Renal pelvis (tissue), 4 donors: ENCODE measurements around the gene CFAP97. TPM values are rescaled to one million over a fixed set of nuclear protein-coding genes. Genes with fewer than 3 reads are reported as not detected.
A peak's percentile ranks its signal among the peaks of the same experiment; 100 is the strongest.

ENCODE experiments used
- DNase-seq: peaks from one replicate; pipeline ENCODE4 v3.0.0-alpha.2; 2013
- polyA plus RNA-seq, 3 donors: library from polyadenylated mRNA; unstranded; fragments of 120-200 nt; gene quantifications; one replicate each; pipeline ENCODE4 v1.2.1, GENCODE V29; 2013; ENCODE audit not compliant: insufficient read length in 3 of 3

Gene CFAP97
- polyA plus RNA-seq, 3 donors = 39.6 to 48.8 (median 45.3) TPM

- no peak for DNase-seq
Measured at GRCh38 chr4:185117300-185117934, 86.4 kb downstream of the CFAP97 start.

GRCh38 chr4:185115827-185116232, 88.0 kb downstream of the CFAP97 start:
- DNase-seq = peak; percentile 87

- no peak for DNase-seq
Measured at GRCh38 chr4:185113340-185113739, 90.5 kb downstream of the CFAP97 start.

GRCh38 chr4:185112104-185112503, 91.7 kb downstream of the CFAP97 start:
- no peak for DNase-seq

GRCh38 chr4:185110375-185110823, 93.4 kb downstream of the CFAP97 start:
- DNase-seq = no peak

GRCh38 chr4:185109736-185110135, 94.1 kb downstream of the CFAP97 start:
- no peak for DNase-seq

Other genes with a start within 250 kb of the CFAP97 start
- not detected for gene HELT, start 185.5 kb downstream of the CFAP97 start, polyA plus RNA-seq
- gene SLC25A4, start 60.7 kb downstream of the CFAP97 start, polyA plus RNA-seq = 10 to 100 TPM; 42.8 to 47.3 (median 46.9) TPM
- gene SNX25, start 5.6 kb upstream of the CFAP97 start, polyA plus RNA-seq = 10 to 100 TPM; 20.9 to 23.6 (median 22.8) TPM
- gene LRP2BP, start 191.9 kb upstream of the CFAP97 start, polyA plus RNA-seq = 1 to 10 TPM; 2.3 to 5.9 (median 5.0) TPM
- 10 to 100 TPM; 12.3 to 15.4 (median 14.1) TPM for gene ANKRD37, start 192.8 kb upstream of the CFAP97 start, polyA plus RNA-seq
- 10 to 100 TPM; 57.5 to 73.7 (median 69.7) TPM for gene UFSP2, start 222.0 kb upstream of the CFAP97 start, polyA plus RNA-seq